ENCODE data around the gene INTS14. TPM values are rescaled to one million over a fixed set of nuclear protein-coding genes. Genes with fewer than 3 reads are reported as not detected.
"Not testable (repeated sequence)": the region's sequence is repeated elsewhere in the genome, so short reads cannot be mapped to it uniquely, and the experiment has no call there.

Gene INTS14
- total RNA-seq, 4 donors from 2014 or later: 44.1 to 90.8 (median 54.9) TPM

GRCh38 chr15:65553691-65554090 is 57.2 kb downstream of the INTS14 start:
- Histone ChIP-seq H3K27ac (no peak overlapping the region), H3K9me3 (no peaks in the 10 kb centered on the region), H3K27me3 (no peaks in the 10 kb centered on the region), H3K4me3 (no peak overlapping the region), H3K36me3 (peaks cover 0 to 12% (median 0%) of the 10 kb centered on the region in 3 donors), H3K4me1 (no peaks in the 10 kb centered on the region)
- DNase-seq: no peak
- no peak for TF ChIP-seq POLR2A (IDR thresholded peaks at IDR 0.05)
- TF ChIP-seq, protein P1, sequence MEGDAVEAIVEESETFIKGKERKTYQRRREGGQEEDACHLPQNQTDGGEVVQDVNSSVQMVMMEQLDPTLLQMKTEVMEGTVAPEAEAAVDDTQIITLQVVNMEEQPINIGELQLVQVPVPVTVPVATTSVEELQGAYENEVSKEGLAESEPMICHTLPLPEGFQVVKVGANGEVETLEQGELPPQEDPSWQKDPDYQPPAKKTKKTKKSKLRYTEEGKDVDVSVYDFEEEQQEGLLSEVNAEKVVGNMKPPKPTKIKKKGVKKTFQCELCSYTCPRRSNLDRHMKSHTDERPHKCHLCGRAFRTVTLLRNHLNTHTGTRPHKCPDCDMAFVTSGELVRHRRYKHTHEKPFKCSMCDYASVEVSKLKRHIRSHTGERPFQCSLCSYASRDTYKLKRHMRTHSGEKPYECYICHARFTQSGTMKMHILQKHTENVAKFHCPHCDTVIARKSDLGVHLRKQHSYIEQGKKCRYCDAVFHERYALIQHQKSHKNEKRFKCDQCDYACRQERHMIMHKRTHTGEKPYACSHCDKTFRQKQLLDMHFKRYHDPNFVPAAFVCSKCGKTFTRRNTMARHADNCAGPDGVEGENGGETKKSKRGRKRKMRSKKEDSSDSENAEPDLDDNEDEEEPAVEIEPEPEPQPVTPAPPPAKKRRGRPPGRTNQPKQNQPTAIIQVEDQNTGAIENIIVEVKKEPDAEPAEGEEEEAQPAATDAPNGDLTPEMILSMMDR (IDR thresholded peaks at IDR 0.05): no peak

DNA sequence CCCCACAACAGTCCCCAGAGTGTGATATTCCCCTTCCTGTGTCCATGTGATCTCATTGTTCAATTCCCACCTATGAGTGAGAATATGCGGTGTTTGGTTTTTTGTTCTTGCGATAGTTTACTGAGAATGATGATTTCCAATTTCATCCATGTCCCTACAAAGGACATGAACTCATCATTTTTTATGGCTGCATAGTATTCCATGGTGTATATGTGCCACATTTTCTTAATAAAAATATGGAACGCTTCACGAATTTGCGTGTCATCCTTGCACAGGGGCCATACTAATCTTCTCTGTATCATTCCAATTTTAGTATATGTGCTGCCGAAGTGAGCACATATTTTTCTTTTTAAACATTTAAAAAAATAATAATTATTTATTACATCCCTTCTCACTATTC is 58.1 kb downstream of the INTS14 start:
- peaks cover 0 to 12% (median 0%) of the 10 kb centered on the region in 3 donors for H3K36me3 ChIP-seq
- not testable (repeated sequence) for H3K4me1 ChIP-seq, DNase-seq, H3K4me3 ChIP-seq, H3K27ac ChIP-seq, H3K27me3 ChIP-seq, H3K9me3 ChIP-seq

- no peak for DNase-seq
- TF ChIP-seq, protein P1 (IDR thresholded peaks at IDR 0.05): no peak
- no peak for TF ChIP-seq POLR2A (IDR thresholded peaks at IDR 0.05)
- no peak overlapping the region for H3K27ac ChIP-seq
- no peaks in the 10 kb centered on the region for H3K36me3 ChIP-seq
- no peak overlapping the region for H3K4me3 ChIP-seq
- no peaks in the 10 kb centered on the region for H3K4me1 ChIP-seq
- H3K27me3 ChIP-seq: no peaks in the 10 kb centered on the region
- H3K9me3 ChIP-seq: no peaks in the 10 kb centered on the region
Observed at GRCh38 chr15:65551183-65551582, 59.7 kb downstream of the INTS14 start.

- no peaks in the 10 kb centered on the region for H3K9me3 ChIP-seq
- no peak overlapping the region for H3K4me3 ChIP-seq
- TF ChIP-seq, protein P1 (IDR thresholded peaks at IDR 0.05): no peak
- no peak for TF ChIP-seq POLR2A (IDR thresholded peaks at IDR 0.05)
- H3K27me3 ChIP-seq: no peaks in the 10 kb centered on the region
- no peaks in the 10 kb centered on the region for H3K36me3 ChIP-seq
- no peaks in the 10 kb centered on the region for H3K4me1 ChIP-seq
- H3K27ac ChIP-seq: no peak overlapping the region
- DNase-seq: no peak
Observed at GRCh38 chr15:65550681-65551098, 60.2 kb downstream of the INTS14 start.

DNA sequence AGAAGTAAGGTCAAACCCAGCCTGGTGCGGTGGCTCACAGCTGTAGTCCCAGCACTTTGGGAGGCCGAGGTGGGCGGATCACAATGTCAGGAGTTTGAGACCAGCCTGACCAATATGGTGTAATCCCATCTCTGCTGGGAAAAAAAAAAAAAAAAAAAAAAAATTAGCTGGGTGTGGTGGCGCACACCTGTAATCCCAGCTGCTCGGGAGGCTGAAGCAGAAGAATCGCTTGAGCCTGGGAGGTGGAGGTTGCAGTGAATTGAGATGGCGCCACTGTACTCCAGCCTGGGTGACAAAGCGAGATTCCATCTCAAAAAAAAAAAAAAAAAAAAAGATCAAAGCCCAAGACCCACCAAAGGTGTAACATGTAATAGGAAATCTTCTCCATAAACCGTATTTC is 61.6 kb downstream of the INTS14 start:
- DNase-seq, H3K4me1 ChIP-seq, H3K9me3 ChIP-seq, H3K27me3 ChIP-seq, H3K36me3 ChIP-seq, H3K4me3 ChIP-seq, H3K27ac ChIP-seq: not testable (repeated sequence)

DNA sequence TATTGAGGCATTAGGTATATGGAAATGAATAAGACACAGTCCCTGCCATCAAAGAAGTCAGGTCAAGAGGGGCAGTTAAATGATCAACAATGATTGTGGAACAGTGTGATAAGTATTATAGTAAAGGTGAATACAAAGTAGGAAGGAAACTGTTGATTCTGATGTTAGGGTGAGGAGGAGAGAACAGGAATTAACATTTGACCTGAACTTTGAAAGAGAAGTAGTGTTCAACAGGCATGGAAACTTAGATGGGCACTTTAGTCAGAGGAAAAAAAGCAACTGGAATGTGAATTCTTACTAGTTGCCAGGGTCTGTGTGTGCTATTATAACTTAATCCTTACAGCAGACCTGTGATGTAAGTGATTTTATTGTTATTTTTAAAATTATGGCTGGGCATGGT is 63.1 kb downstream of the INTS14 start:
- no peak overlapping the region for H3K27ac ChIP-seq
- H3K4me1 ChIP-seq: no peaks in the 10 kb centered on the region
- no peak overlapping the region for H3K4me3 ChIP-seq
- TF ChIP-seq, protein P1 (IDR thresholded peaks at IDR 0.05): no peak
- no peak for TF ChIP-seq POLR2A (IDR thresholded peaks at IDR 0.05)
- no peaks in the 10 kb centered on the region for H3K36me3 ChIP-seq
- no peak for DNase-seq
- H3K9me3 ChIP-seq: no peaks in the 10 kb centered on the region
- no peaks in the 10 kb centered on the region for H3K27me3 ChIP-seq

GRCh38 chr15:65541231-65541820 is 69.6 kb downstream of the INTS14 start:
- DNase-seq: no peak
- H3K27ac ChIP-seq: no peak overlapping the region
- TF ChIP-seq, protein P1 (IDR thresholded peaks at IDR 0.05): no peak
- no peak for TF ChIP-seq POLR2A (IDR thresholded peaks at IDR 0.05)
- no peaks in the 10 kb centered on the region for H3K9me3 ChIP-seq
- H3K4me3 ChIP-seq: no peak overlapping the region
- H3K4me1 ChIP-seq: no peaks in the 10 kb centered on the region
- H3K27me3 ChIP-seq: no peaks in the 10 kb centered on the region
- no peaks in the 10 kb centered on the region for H3K36me3 ChIP-seq
